ENCODE measurements around the gene RABGAP1L. TPM values are rescaled to one million over a fixed set of nuclear protein-coding genes. Genes with fewer than 3 reads are reported as not detected.
A peak's percentile ranks its signal among the peaks of the same experiment; 100 is the strongest.

The RABGAP1L gene
- total RNA-seq, 1 experiment from 2014 or later = 29.3 TPM

DNA sequence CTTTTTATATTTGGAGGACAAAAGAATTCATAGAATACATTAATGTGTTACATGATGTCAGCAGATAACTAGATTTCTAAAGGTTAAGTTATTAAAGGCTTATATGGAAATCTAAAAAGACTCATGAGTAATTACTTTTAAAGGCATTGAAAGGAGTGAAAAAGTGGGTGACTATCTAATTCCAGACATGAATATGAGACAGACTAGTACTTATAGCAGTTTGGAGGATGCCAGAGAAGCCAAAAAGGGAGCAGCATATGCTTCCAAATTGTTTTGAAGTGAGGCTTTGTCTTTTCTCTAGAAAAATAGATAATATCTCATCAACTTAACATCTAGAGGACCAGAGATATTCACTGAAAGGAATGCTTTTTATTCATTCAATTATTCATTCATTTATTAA lies 564.9 kb downstream of the RABGAP1L start:
- intact Hi-C loops (cut with micrococcal nuclease) = no loop called here
- ChIA-PET RAD21 (ENCODE audit: low non-redundant PET in 1 of 2, low total read pairs in 2 of 2, uncharacterized antibody in 2 of 2, unreplicated experiment in 2 of 2) (no interaction called here), CTCF (no interaction called here), POLR2A (no interaction called here)
- H3K4me3 ChIP-seq (replicated peaks in 1 of 2; ENCODE audit: low read depth in 1 of 2, low read length in 2 of 2) = no peak overlapping the region
- no peak overlapping the region for H3K4me2 ChIP-seq (ENCODE audit: low read length)
- no peaks in the 10 kb centered on the region for H4K20me1 ChIP-seq (ENCODE audit: insufficient read depth)
- no peaks in the 10 kb centered on the region for H3K79me2 ChIP-seq (ENCODE audit: insufficient read depth, low read length)
- no peak overlapping the region for H3K9ac ChIP-seq (ENCODE audit: low read length)
- no peaks in the 10 kb centered on the region for H3K9me2 ChIP-seq (ENCODE audit: insufficient read depth)
- no peaks in the 10 kb centered on the region; a peak in 1 of 4 replicates for H3K9me3 ChIP-seq (ENCODE audit: control insufficient read depth in 1 of 2, insufficient read depth in 1 of 2, low read depth in 1 of 2, low read length in 2 of 2)
- ATAC-seq (no peak), DNase-seq (ENCODE audit: low read depth, low spot score) (no peak)
- TF ChIP-seq, protein P1, sequence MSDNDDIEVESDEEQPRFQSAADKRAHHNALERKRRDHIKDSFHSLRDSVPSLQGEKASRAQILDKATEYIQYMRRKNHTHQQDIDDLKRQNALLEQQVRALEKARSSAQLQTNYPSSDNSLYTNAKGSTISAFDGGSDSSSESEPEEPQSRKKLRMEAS (IDR thresholded peaks at IDR 0.05) = no peak
- TF ChIP-seq POLR2A (IDR thresholded peaks at IDR 0.05; ENCODE audit: borderline replicate concordance, extremely low read depth, insufficient read depth, insufficient read length) (no peak), JUND (IDR thresholded peaks at IDR 0.05) (no peak), ZNF274 (IDR thresholded peaks at IDR 0.05; ENCODE audit: low read depth, low read length) (no peak), ZFX (IDR thresholded peaks at IDR 0.05) (no peak), CBX3 (IDR thresholded peaks at IDR 0.05; ENCODE audit: low read depth) (no peak), SRF (IDR thresholded peaks at IDR 0.05; ENCODE audit: low read depth) (no peak)
- H3K36me3 ChIP-seq (ENCODE audit: control insufficient read depth in 1 of 2, insufficient read depth in 2 of 2, low read length in 2 of 2) = no peaks in the 10 kb centered on the region
- no peaks in the 10 kb centered on the region for H3K4me1 ChIP-seq (ENCODE audit: control insufficient read depth in 1 of 2, insufficient read depth in 2 of 2, low read length in 2 of 2)
- no TSS peak for BruUV-seq (replicated peaks)
- H3K27ac ChIP-seq (ENCODE audit: low read depth, low read length) = no peak overlapping the region
- H3K27me3 ChIP-seq (ENCODE audit: insufficient read depth, low read length) = no peaks in the 10 kb centered on the region
- no peak overlapping the region for H2AFZ ChIP-seq (ENCODE audit: low read depth, low read length, poor library complexity, severe bottlenecking)

DNA sequence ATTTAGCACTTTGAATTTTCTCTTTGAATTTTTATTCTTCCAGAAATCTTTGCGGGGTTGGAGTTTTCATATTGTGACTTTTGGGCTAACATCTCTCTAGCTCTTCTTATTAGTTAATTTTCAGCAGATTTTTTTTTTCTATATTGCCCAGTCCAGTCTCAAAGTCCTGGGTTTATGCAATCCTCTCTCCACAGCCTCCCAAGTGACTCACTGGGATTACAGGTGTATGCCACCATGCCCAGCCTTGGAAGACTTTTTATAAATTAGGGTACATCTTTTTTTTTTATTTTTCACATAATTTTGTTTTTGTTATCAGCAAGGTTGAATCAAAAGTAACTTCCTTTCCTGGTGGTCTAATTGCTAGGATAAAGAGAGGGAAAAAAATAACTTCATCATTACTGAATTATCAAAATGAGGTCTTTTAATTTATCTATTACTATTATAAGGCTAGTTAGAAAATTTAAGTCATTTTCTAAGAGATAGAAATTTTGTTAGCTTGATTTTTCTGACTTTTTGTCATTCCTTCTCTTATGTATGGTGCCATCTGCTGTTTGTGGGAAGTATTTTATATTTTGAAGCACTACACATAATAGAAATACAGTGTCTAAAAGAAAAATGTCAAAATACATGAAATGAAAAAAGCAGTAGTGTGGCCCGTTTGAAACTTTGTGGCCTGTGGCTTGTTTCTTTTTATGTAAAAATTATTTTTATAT lies 567.0 kb downstream of the RABGAP1L start:
- H2AFZ ChIP-seq (ENCODE audit: low read depth, low read length, poor library complexity, severe bottlenecking) = no peak overlapping the region
- CTCF ChIA-PET = interaction anchor here (0.5 to 3.2 kb wide), 19 partner anchors 8 to 633 kb away, joined by 3 to 70 read pairs (median 4); no protein-coding TSS in a partner anchor
- H3K79me2 ChIP-seq (ENCODE audit: insufficient read depth, low read length) = no peaks in the 10 kb centered on the region
- H3K4me3 ChIP-seq (replicated peaks in 1 of 2; ENCODE audit: low read depth in 1 of 2, low read length in 2 of 2) = no peak overlapping the region
- H4K20me1 ChIP-seq (ENCODE audit: insufficient read depth) = no peaks in the 10 kb centered on the region
- no peaks in the 10 kb centered on the region for H3K9me2 ChIP-seq (ENCODE audit: insufficient read depth)
- H3K27me3 ChIP-seq (ENCODE audit: insufficient read depth, low read length) = no peaks in the 10 kb centered on the region
- H3K36me3 ChIP-seq (ENCODE audit: control insufficient read depth in 1 of 2, insufficient read depth in 2 of 2, low read length in 2 of 2) = no peaks in the 10 kb centered on the region
- no peak overlapping the region for H3K27ac ChIP-seq (ENCODE audit: low read depth, low read length)
- RAD21 ChIA-PET (ENCODE audit: low non-redundant PET in 1 of 2, low total read pairs in 2 of 2, uncharacterized antibody in 2 of 2, unreplicated experiment in 2 of 2) = interaction anchor here (1.0 to 1.2 kb wide), 2 partner anchors 463 to 464 kb away, joined by 5 to 8 read pairs; no protein-coding TSS in a partner anchor
- ATAC-seq (no peak), DNase-seq (ENCODE audit: low read depth, low spot score) (peak; percentile 10)
- TF ChIP-seq, protein P2, sequence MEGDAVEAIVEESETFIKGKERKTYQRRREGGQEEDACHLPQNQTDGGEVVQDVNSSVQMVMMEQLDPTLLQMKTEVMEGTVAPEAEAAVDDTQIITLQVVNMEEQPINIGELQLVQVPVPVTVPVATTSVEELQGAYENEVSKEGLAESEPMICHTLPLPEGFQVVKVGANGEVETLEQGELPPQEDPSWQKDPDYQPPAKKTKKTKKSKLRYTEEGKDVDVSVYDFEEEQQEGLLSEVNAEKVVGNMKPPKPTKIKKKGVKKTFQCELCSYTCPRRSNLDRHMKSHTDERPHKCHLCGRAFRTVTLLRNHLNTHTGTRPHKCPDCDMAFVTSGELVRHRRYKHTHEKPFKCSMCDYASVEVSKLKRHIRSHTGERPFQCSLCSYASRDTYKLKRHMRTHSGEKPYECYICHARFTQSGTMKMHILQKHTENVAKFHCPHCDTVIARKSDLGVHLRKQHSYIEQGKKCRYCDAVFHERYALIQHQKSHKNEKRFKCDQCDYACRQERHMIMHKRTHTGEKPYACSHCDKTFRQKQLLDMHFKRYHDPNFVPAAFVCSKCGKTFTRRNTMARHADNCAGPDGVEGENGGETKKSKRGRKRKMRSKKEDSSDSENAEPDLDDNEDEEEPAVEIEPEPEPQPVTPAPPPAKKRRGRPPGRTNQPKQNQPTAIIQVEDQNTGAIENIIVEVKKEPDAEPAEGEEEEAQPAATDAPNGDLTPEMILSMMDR (IDR thresholded peaks at IDR 0.05 in 2 of 3, conservative IDR thresholded peaks at IDR 0.05 in 1 of 3; ENCODE audit: borderline replicate concordance in 1 of 3, insufficient read depth in 1 of 3, low read depth in 2 of 3, low read length in 2 of 3) = peak; percentile 34 to 59 (median 50); a peak in 4 of 6 replicates
- TF ChIP-seq RAD21 (IDR thresholded peaks at IDR 0.05; ENCODE audit: low read depth) (peak; percentile 70), FOSL1 (IDR thresholded peaks at IDR 0.05; ENCODE audit: low read depth) (no peak)
- no peak overlapping the region for H3K4me2 ChIP-seq (ENCODE audit: low read length)
- no TSS peak for BruUV-seq (replicated peaks)
- no peaks in the 10 kb centered on the region for H3K9me3 ChIP-seq (ENCODE audit: control insufficient read depth in 1 of 2, insufficient read depth in 1 of 2, low read depth in 1 of 2, low read length in 2 of 2)
- intact Hi-C loops (cut with micrococcal nuclease) = loop anchor here (1.0 kb wide), 1 partner anchor 464 kb away; no protein-coding TSS in a partner anchor
- no peak overlapping the region for H3K9ac ChIP-seq (ENCODE audit: low read length)
- POLR2A ChIA-PET = interaction anchor here (1.0 kb wide), 1 partner anchor 464 kb away, joined by 3 read pairs; no protein-coding TSS in a partner anchor
- H3K4me1 ChIP-seq (ENCODE audit: control insufficient read depth in 1 of 2, insufficient read depth in 2 of 2, low read length in 2 of 2) = no peaks in the 10 kb centered on the region

All from HCT116 (cell line).